Endothelial cell of umbilical vein (primary cell): ENCODE measurements around the gene CTDSPL. TPM values are rescaled to one million over a fixed set of nuclear protein-coding genes. Genes with fewer than 3 reads are reported as not detected.

Source experiments
- BruUV-seq: library from RNA; stranded (reverse); fragments of 400-500 nt; replicated peaks from 2 replicates; lab custom pipeline; 2021; lab: Mats Ljungman, UMichigan
- CTCF ChIA-PET: fragments of 300-600, 350-600 bp; sonication (Branson Sonifier 250); formaldehyde crosslinking; loops from one replicate; lab custom pipeline; 2021; ENCODE audit warnings: antibody characterized with exemption, inconsistent platforms; lab: Charles Lee
- POLR2A ChIA-PET: fragments of 300-600, 350-600 bp; sonication (Branson Sonifier 250); formaldehyde crosslinking; loops from one replicate; lab custom pipeline; 2021; ENCODE audit warnings: antibody characterized with exemption, inconsistent platforms; lab: Charles Lee
- DNase-seq: peaks from one replicate; pipeline ENCODE4 v3.0.0-alpha.2; 2011; ENCODE audit warnings: low read depth, low spot score
- FAIRE-seq: peaks from 2 replicates; lab custom pipeline; 2011; peaks lifted over from hg19 to GRCh38; lab: Jason Lieb, UNC
- H2AFZ ChIP-seq: 2 replicates; pipeline ENCODE4 v1.6.0; 2012; ENCODE audit warnings: low read depth, low read length, control low read depth, inconsistent platforms
- H3K27ac ChIP-seq: 2 replicates; pipeline ENCODE4 v1.5.1; 2011; ENCODE audit warnings: low read depth, mild to moderate bottlenecking, control low read depth, low read length, moderate library complexity; ENCODE audit not compliant: insufficient read depth
- H3K27me3 ChIP-seq, 2 experiments: 2 replicates each; pipeline versions ENCODE4 v1.6.0 to v1.6.1; 2011; ENCODE audit warnings: low read length in 2 of 2, mixed read lengths in 1 of 2; ENCODE audit not compliant: control insufficient read depth in 2 of 2, insufficient read depth in 2 of 2
- H3K36me3 ChIP-seq, 2 experiments: 2 replicates in 1 of 2; 3 replicates in 1 of 2; pipeline ENCODE4 v1.5.1; 2011; ENCODE audit warnings: low read length in 2 of 2, mild to moderate bottlenecking in 1 of 2, moderate library complexity in 1 of 2; ENCODE audit not compliant: control insufficient read depth in 2 of 2, insufficient read depth in 2 of 2; ENCODE audit errors: extremely low read depth in 1 of 2
- H3K4me1 ChIP-seq: 3 replicates; pipeline ENCODE4 v1.5.1; 2011; ENCODE audit warnings: mild to moderate bottlenecking, low read length; ENCODE audit not compliant: control insufficient read depth, insufficient read depth; ENCODE audit errors: extremely low read depth
- H3K4me2 ChIP-seq: 2 replicates; pipeline ENCODE4 v1.6.1; 2011; ENCODE audit warnings: low read length, control low read depth, mixed read lengths; ENCODE audit not compliant: insufficient read depth
- H3K4me3 ChIP-seq, 3 experiments: fragments of 200-600 bp in 1 of 3; sonication (generic), shearing (Covaris generic) in 1 of 3; replicated peaks in 1 of 3; 2 replicates each; pipeline ENCODE4 v1.5.1; 2011 to 2016; ENCODE audit warnings: control low read depth in 3 of 3, low read length in 3 of 3, mild to moderate bottlenecking in 2 of 3, inconsistent platforms in 1 of 3, low read depth in 1 of 3, moderate library complexity in 1 of 3; ENCODE audit not compliant: insufficient read depth in 1 of 3
- H3K79me2 ChIP-seq: 2 replicates; pipeline ENCODE4 v1.6.0; 2012; ENCODE audit warnings: low read length, inconsistent platforms; ENCODE audit not compliant: control insufficient read depth, insufficient read depth
- H3K9ac ChIP-seq: replicated peaks from 2 replicates; pipeline ENCODE3; 2011; ENCODE audit warnings: low read length, control low read depth; ENCODE audit not compliant: insufficient read depth; ENCODE audit errors: extremely low read depth
- H3K9me1 ChIP-seq: replicated peaks from 3 replicates; pipeline ENCODE4 v1.6.0; 2011; ENCODE audit warnings: mild to moderate bottlenecking, low read length; ENCODE audit not compliant: control insufficient read depth, insufficient read depth; ENCODE audit errors: extremely low read depth
- H3K9me3 ChIP-seq: replicated peaks from 2 replicates; pipeline ENCODE4 v1.5.1; 2012; ENCODE audit warnings: low read length, inconsistent platforms; ENCODE audit not compliant: control insufficient read depth, insufficient read depth
- H4K20me1 ChIP-seq: replicated peaks from 2 replicates; pipeline ENCODE3; 2011; ENCODE audit warnings: mild to moderate bottlenecking, low read length; ENCODE audit not compliant: control insufficient read depth, insufficient read depth; ENCODE audit errors: extremely low read depth
- CTCF ChIP-seq, 2 donors: IDR thresholded peaks; 1 replicate in 1 of 2; 2 replicates in 1 of 2; pipeline ENCODE4 v1.5.1; 2011; ENCODE audit warnings: low read length in 2 of 2, mild to moderate bottlenecking in 2 of 2, moderate library complexity in 2 of 2, control low read depth in 1 of 2, inconsistent platforms in 1 of 2, low read depth in 1 of 2; ENCODE audit not compliant: insufficient read depth in 1 of 2; ENCODE audit errors: extremely low read depth in 1 of 2
- EZH2 ChIP-seq: IDR thresholded peaks from 2 replicates; pipeline ENCODE4 v1.6.1; 2012; ENCODE audit warnings: borderline replicate concordance, low read depth, mild to moderate bottlenecking, moderate library complexity, low read length, inconsistent platforms; ENCODE audit not compliant: severe bottlenecking
- FOS ChIP-seq: IDR thresholded peaks from 2 replicates; pipeline ENCODE4 v1.6.1; 2011; ENCODE audit warnings: mild to moderate bottlenecking, low read length, moderate library complexity, borderline replicate concordance; ENCODE audit not compliant: insufficient read depth
- GATA2 ChIP-seq: IDR thresholded peaks from 2 replicates; pipeline ENCODE4 v1.7.0; 2011; ENCODE audit warnings: low read depth, mild to moderate bottlenecking, moderate library complexity, mixed read lengths, low read length; ENCODE audit not compliant: insufficient read length, insufficient read depth
- JUN ChIP-seq: IDR thresholded peaks from 2 replicates; pipeline ENCODE4 v1.6.1; 2011; ENCODE audit warnings: borderline replicate concordance, low read depth; ENCODE audit not compliant: insufficient read length, insufficient read depth
- MYC ChIP-seq: IDR thresholded peaks from one replicate; pipeline ENCODE4 v1.6.1; 2011; ENCODE audit warnings: mild to moderate bottlenecking, low read depth, low read length
- POLR2A ChIP-seq: IDR thresholded peaks from 2 replicates; pipeline ENCODE4 v1.6.1; 2012; ENCODE audit warnings: low read depth, mild to moderate bottlenecking, control low read depth, low read length
- POLR2AphosphoS5 ChIP-seq: IDR thresholded peaks from 2 replicates; pipeline ENCODE4 v1.6.1; 2012; ENCODE audit warnings: low read depth, mild to moderate bottlenecking, control low read depth, low read length, moderate library complexity; ENCODE audit not compliant: insufficient read depth
- dilution Hi-C: fragments of 300-500 bp; cut with MboI; formaldehyde crosslinking; loops from one replicate; pipeline ENCODE4 v1.15.0; 2019; ENCODE audit warnings: low sequenced_read_pairs; ENCODE audit not compliant: extremely low pct_ligation_motif_present
- intact Hi-C: fragments of 100-400 bp; cut with micrococcal nuclease; formaldehyde crosslinking; loops from one replicate; pipeline ENCODE4 v1.10.0; 2022
- polyA plus RNA-seq, 4 experiments: library from polyadenylated mRNA; depleted of rRNA in 3 of 4; stranded (reverse) in 3 of 4; unstranded in 1 of 4; fragments of >200 nt; gene quantifications; 2 replicates each; pipeline versions ENCODE4 v1.2.1 to v1.2.3, GENCODE V29; 2011 to 2012; ENCODE audit warnings: missing spikeins in 1 of 4
- total RNA-seq: library from RNA; stranded (reverse); gene quantifications from 2 replicates; pipeline ENCODE4 v1.2.3, GENCODE V29; 2021
- TF ChIP-seq, protein P1 (sequence below): IDR thresholded peaks from 2 replicates; pipeline ENCODE4 v1.6.1; 2011; ENCODE audit not compliant: insufficient read depth, insufficient read length

CTDSPL gene
- total and polyA plus RNA-seq, 2 donors (not counting 3 experiments of a cell fraction or from before 2014, with no cell fraction given), result 30.1 to 43.2 TPM

GRCh38 chr3:38022896-38023709, 161.4 kb downstream of the CTDSPL start:
- H2AFZ ChIP-seq, result no peak overlapping the region
- DNase-seq (no peak), FAIRE-seq (no peak)
- no peak for TF ChIP-seq EZH2
- no peak for TF ChIP-seq CTCF (IDR thresholded peaks at IDR 0.05; ENCODE audit: extremely low read depth in 1 of 2, insufficient read depth in 1 of 2, low read depth in 1 of 2, low read length in 2 of 2)
- TF ChIP-seq JUN, result no peak
- no peak for TF ChIP-seq GATA2
- no peak for TF ChIP-seq POLR2AphosphoS5
- TF ChIP-seq FOS, result no peak
- no peak for TF ChIP-seq MYC
- no peak for TF ChIP-seq POLR2A
- TF ChIP-seq, protein P1, sequence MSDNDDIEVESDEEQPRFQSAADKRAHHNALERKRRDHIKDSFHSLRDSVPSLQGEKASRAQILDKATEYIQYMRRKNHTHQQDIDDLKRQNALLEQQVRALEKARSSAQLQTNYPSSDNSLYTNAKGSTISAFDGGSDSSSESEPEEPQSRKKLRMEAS, result no peak
- BruUV-seq, result no TSS peak
- H3K27ac ChIP-seq, result no peak overlapping the region
- no peaks in the 10 kb centered on the region for H3K9me1 ChIP-seq
- no peaks in the 10 kb centered on the region for H3K9me3 ChIP-seq
- H3K4me1 ChIP-seq, result peaks cover 10% of the 10 kb centered on the region
- dilution Hi-C loops, result no loop called here
- no peak overlapping the region for H3K4me2 ChIP-seq
- ChIA-PET CTCF (interaction anchor here (0.8 to 1.1 kb wide), 2 partner anchors 19 to 26 kb away, joined by 4 to 5 read pairs; no protein-coding TSS in a partner anchor), POLR2A (no interaction called here)
- no peak overlapping the region for H3K4me3 ChIP-seq
- no peaks in the 10 kb centered on the region for H3K79me2 ChIP-seq
- intact Hi-C loops, result no loop called here
- H4K20me1 ChIP-seq, result no peaks in the 10 kb centered on the region
- no peaks in the 10 kb centered on the region for H3K27me3 ChIP-seq
- peaks cover 0 to 2% of the 10 kb centered on the region in 2 experiments for H3K36me3 ChIP-seq
- no peak overlapping the region for H3K9ac ChIP-seq
